Measurements from ENCODE around the gene SF3A1.

GRCh38 chr22:30356449-30357235, at the start of gene SF3A1, which contains the start of gene CCDC157:
- TF ChIP-seq EZH2phosphoT487 (IDR thresholded peaks at IDR 0.05; ENCODE audit: low read depth) (no peak), CTCF (IDR thresholded peaks at IDR 0.05; ENCODE audit: low read depth, low read length) (no peak)

Data from OCI-LY3 (cell line).